Measurements from ENCODE around the gene C1orf116. TPM values are rescaled to one million over a fixed set of nuclear protein-coding genes. Genes with fewer than 3 reads are reported as not detected.

The C1orf116 gene
- polyA plus RNA-seq, 1 donor (not counting 4 experiments of a cell fraction or from before 2014, with no cell fraction given), result 69.2 TPM

DNA sequence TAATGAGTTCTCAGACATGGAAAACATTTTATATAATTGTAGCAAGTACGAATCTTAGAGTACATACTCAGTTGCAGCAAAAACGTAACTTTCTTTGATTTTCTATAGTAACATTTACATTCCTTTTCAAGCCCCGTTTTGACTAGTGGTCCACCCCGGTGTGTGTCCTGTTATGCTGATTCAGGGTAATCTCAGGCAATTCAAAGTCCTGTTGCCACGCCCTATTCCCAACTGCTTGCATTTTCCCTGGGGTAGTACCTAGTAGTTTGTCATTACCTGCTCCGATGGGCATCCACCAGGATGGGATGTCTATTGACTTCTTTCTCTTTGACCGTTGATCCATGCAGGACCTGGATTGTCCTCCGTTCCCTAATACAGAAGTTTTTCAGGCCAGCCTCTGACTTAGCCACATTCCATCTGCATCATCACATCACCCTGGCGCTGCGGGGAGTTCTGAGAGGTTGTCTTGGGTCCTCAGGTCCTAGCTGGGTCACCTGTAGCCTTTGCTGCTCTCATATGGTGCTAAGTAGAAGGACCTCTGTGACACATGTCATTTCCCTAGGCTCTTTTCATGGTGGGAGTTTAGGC is 47.3 kb downstream of the C1orf116 start:
- FAIRE-seq (no peak), DNase-seq (ENCODE audit: low read depth, low spot score) (no peak)
- Histone ChIP-seq H4K20me1 (ENCODE audit: control insufficient read depth, extremely low read depth, insufficient read depth, low read length) (no peaks in the 10 kb centered on the region), H2AFZ (ENCODE audit: control insufficient read depth, low read length) (no peak overlapping the region), H3K4me3 (ENCODE audit: control insufficient read depth in 2 of 3, extremely low read depth in 1 of 3, insufficient read depth in 2 of 3, low read depth in 1 of 3, low read length in 3 of 3) (no peak overlapping the region), H3K36me3 (ENCODE audit: control insufficient read depth in 2 of 2, extremely low read depth in 1 of 2, insufficient read depth in 2 of 2, low read length in 2 of 2) (no peaks in the 10 kb centered on the region), H3K9ac (ENCODE audit: control insufficient read depth, extremely low read depth, insufficient read depth, low read length) (no peak overlapping the region), H3K27ac (ENCODE audit: control insufficient read depth, insufficient read depth, low read length) (no peak overlapping the region), H3K4me1 (ENCODE audit: control insufficient read depth, extremely low read depth, insufficient read depth, low read length) (no peaks in the 10 kb centered on the region), H3K4me2 (ENCODE audit: control insufficient read depth, extremely low read depth, insufficient read depth, low read depth, low read length) (no peak overlapping the region), H3K79me2 (ENCODE audit: control insufficient read depth, insufficient read depth, low read length) (no peaks in the 10 kb centered on the region), H3K9me3 (ENCODE audit: control insufficient read depth, low read depth, low read length) (no peaks in the 10 kb centered on the region), H3K9me1 (ENCODE audit: control insufficient read depth, extremely low read depth, insufficient read depth, low read length) (no peaks in the 10 kb centered on the region), H3K27me3 (ENCODE audit: control insufficient read depth, extremely low read depth, insufficient read depth, low read length) (no peaks in the 10 kb centered on the region)
- dilution Hi-C loops (cut with MboI; ENCODE audit: extremely low pct_ligation_motif_present, low sequenced_read_pairs), result loop anchor here (10.0 to 25.0 kb wide), 2 partner anchors 60 to 223 kb away; partner anchors contain the start of genes FCMR, IL10 and IL19
- TF ChIP-seq EZH2 (IDR thresholded peaks at IDR 0.05; ENCODE audit: low read length), result no peak
- TF ChIP-seq, protein P1, sequence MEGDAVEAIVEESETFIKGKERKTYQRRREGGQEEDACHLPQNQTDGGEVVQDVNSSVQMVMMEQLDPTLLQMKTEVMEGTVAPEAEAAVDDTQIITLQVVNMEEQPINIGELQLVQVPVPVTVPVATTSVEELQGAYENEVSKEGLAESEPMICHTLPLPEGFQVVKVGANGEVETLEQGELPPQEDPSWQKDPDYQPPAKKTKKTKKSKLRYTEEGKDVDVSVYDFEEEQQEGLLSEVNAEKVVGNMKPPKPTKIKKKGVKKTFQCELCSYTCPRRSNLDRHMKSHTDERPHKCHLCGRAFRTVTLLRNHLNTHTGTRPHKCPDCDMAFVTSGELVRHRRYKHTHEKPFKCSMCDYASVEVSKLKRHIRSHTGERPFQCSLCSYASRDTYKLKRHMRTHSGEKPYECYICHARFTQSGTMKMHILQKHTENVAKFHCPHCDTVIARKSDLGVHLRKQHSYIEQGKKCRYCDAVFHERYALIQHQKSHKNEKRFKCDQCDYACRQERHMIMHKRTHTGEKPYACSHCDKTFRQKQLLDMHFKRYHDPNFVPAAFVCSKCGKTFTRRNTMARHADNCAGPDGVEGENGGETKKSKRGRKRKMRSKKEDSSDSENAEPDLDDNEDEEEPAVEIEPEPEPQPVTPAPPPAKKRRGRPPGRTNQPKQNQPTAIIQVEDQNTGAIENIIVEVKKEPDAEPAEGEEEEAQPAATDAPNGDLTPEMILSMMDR (optimal IDR thresholded peaks at IDR 0.05 in 1 of 3, IDR thresholded peaks at IDR 0.05 in 1 of 3, conservative IDR thresholded peaks at IDR 0.05 in 1 of 3; ENCODE audit: extremely low read depth in 1 of 3, insufficient read depth in 2 of 3, low read length in 3 of 3), result no peak

DNA sequence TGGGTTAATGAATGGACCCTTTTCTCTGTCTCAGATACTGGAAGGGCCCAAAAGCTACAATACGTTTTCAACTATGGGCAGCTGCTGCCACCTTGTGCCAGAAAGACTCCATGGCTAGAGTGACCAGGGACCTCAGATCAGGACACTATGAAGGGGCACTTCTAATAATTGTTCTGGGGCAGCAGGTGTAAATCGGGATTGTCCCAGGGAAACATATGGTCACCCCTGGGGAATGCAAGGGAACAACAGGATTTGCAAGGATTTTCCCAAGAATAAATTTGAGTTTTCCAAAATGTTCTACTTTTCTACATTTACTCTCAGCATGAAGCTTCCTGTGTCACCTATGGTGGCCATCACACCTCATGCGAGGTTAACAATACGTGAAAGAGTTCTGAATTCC is 50.3 kb downstream of the C1orf116 start:
- Histone ChIP-seq H3K27ac (ENCODE audit: control insufficient read depth, insufficient read depth, low read length) (no peak overlapping the region), H3K4me3 (ENCODE audit: control insufficient read depth in 2 of 3, extremely low read depth in 1 of 3, insufficient read depth in 2 of 3, low read depth in 1 of 3, low read length in 3 of 3) (no peak overlapping the region), H3K36me3 (ENCODE audit: control insufficient read depth in 2 of 2, extremely low read depth in 1 of 2, insufficient read depth in 2 of 2, low read length in 2 of 2) (no peaks in the 10 kb centered on the region), H3K4me1 (ENCODE audit: control insufficient read depth, extremely low read depth, insufficient read depth, low read length) (no peaks in the 10 kb centered on the region), H3K9me3 (ENCODE audit: control insufficient read depth, low read depth, low read length) (no peaks in the 10 kb centered on the region), H4K20me1 (ENCODE audit: control insufficient read depth, extremely low read depth, insufficient read depth, low read length) (no peaks in the 10 kb centered on the region), H3K9me1 (ENCODE audit: control insufficient read depth, extremely low read depth, insufficient read depth, low read length) (no peaks in the 10 kb centered on the region), H3K4me2 (ENCODE audit: control insufficient read depth, extremely low read depth, insufficient read depth, low read depth, low read length) (no peak overlapping the region), H3K79me2 (ENCODE audit: control insufficient read depth, insufficient read depth, low read length) (no peaks in the 10 kb centered on the region), H3K27me3 (ENCODE audit: control insufficient read depth, extremely low read depth, insufficient read depth, low read length) (no peaks in the 10 kb centered on the region), H3K9ac (ENCODE audit: control insufficient read depth, extremely low read depth, insufficient read depth, low read length) (no peak overlapping the region), H2AFZ (ENCODE audit: control insufficient read depth, low read length) (no peak overlapping the region)
- FAIRE-seq (no peak), DNase-seq (ENCODE audit: low read depth, low spot score) (no peak)
- TF ChIP-seq, protein P1 (optimal IDR thresholded peaks at IDR 0.05 in 1 of 3, IDR thresholded peaks at IDR 0.05 in 1 of 3, conservative IDR thresholded peaks at IDR 0.05 in 1 of 3; ENCODE audit: extremely low read depth in 1 of 3, insufficient read depth in 2 of 3, low read length in 3 of 3), result peak; percentile 66 to 82 (median 81)
- no peak for TF ChIP-seq EZH2 (IDR thresholded peaks at IDR 0.05; ENCODE audit: low read length)
- dilution Hi-C loops (cut with MboI; ENCODE audit: extremely low pct_ligation_motif_present, low sequenced_read_pairs), result loop anchor here (10.0 to 25.0 kb wide), 2 partner anchors 57 to 220 kb away; partner anchors contain the start of genes FCMR, IL10 and IL19
